HCT116 (cell line): ENCODE measurements around the gene NEU4. TPM values are rescaled to one million over a fixed set of nuclear protein-coding genes. Genes with fewer than 3 reads are reported as not detected.

ENCODE experiments used
- ATAC-seq: fragments of 200-7000 bp; cut with Tn5 transposase; 2 replicates; pipeline ENCODE4 v1.9.1; 2020; ENCODE audit warnings: mild to moderate bottlenecking, moderate library complexity
- BruUV-seq: library from RNA; stranded (reverse); fragments of 400-500 nt; replicated peaks from 2 replicates; lab custom pipeline; 2021; lab: Mats Ljungman, UMichigan
- CTCF ChIA-PET: fragments of 300-600 bp; sonication (Branson Sonifier 250); formaldehyde crosslinking; loops from one replicate; lab custom pipeline; 2021; ENCODE audit warnings: antibody characterized with exemption; lab: Charles Lee
- POLR2A ChIA-PET: fragments of 300-600, 350-600 bp; sonication (Branson Sonifier 250); formaldehyde crosslinking; loops from one replicate; lab custom pipeline; 2021; ENCODE audit warnings: antibody characterized with exemption; lab: Charles Lee
- RAD21 ChIA-PET, 2 experiments: fragments of 300-600 bp; sonication (Branson Sonifier 250); formaldehyde crosslinking; loops; one replicate each; lab custom pipeline; 2023; ENCODE audit warnings: low total read pairs in 2 of 2; ENCODE audit not compliant: uncharacterized antibody in 2 of 2, unreplicated experiment in 2 of 2, low non-redundant PET in 1 of 2; lab: Charles Lee
- DNase-seq: peaks from one replicate; pipeline ENCODE4 v3.0.0-alpha.2; 2010; ENCODE audit warnings: low read depth, low spot score
- H2AFZ ChIP-seq: fragments of 200-600 bp; shearing (Covaris generic), sonication (generic); 2 replicates; pipeline ENCODE4 v1.6.1; 2017; ENCODE audit warnings: low read depth, mixed run types, mixed read lengths, antibody characterized with exemption, low read length; ENCODE audit not compliant: poor library complexity, severe bottlenecking
- H3K27ac ChIP-seq: 2 replicates; pipeline ENCODE4 v1.5.1; 2012; ENCODE audit warnings: low read depth, low read length
- H3K27me3 ChIP-seq: fragments of 200-600 bp; sonication (generic); 2 replicates; pipeline ENCODE4 v1.6.1; 2016; ENCODE audit warnings: mixed run types, low read length, mixed read lengths; ENCODE audit not compliant: insufficient read depth
- H3K36me3 ChIP-seq, 2 experiments: fragments of 200-500 bp in 1 of 2; fragments of 200-600 bp in 1 of 2; sonication (Bioruptor generic) in 1 of 2; sonication (generic) in 1 of 2; 2 replicates each; pipeline versions ENCODE4 v1.5.1 to v1.6.1; 2014 to 2016; ENCODE audit warnings: low read length in 2 of 2, inconsistent platforms in 1 of 2, mixed read lengths in 1 of 2, mixed run types in 1 of 2; ENCODE audit not compliant: insufficient read depth in 2 of 2, control insufficient read depth in 1 of 2
- H3K4me1 ChIP-seq, 2 experiments: fragments of 200-600 bp in 1 of 2; sonication (generic) in 1 of 2; 2 replicates each; pipeline versions ENCODE4 v1.5.1 to v1.6.1; 2012 to 2017; ENCODE audit warnings: low read length in 2 of 2, inconsistent platforms in 1 of 2, mild to moderate bottlenecking in 1 of 2, mixed read lengths in 1 of 2, mixed run types in 1 of 2, moderate library complexity in 1 of 2; ENCODE audit not compliant: insufficient read depth in 2 of 2, control insufficient read depth in 1 of 2
- H3K4me2 ChIP-seq: fragments of 200-600 bp; sonication (generic); 2 replicates; pipeline ENCODE4 v1.6.1; 2017; ENCODE audit warnings: mixed run types, low read length, mixed read lengths
- H3K4me3 ChIP-seq, 2 experiments: fragments of 200-600 bp in 1 of 2; sonication (generic) in 1 of 2; replicated peaks in 1 of 2; 2 replicates each; pipeline ENCODE4 v1.5.1; 2011 to 2016; ENCODE audit warnings: low read length in 2 of 2, control low read depth in 1 of 2, low read depth in 1 of 2, mild to moderate bottlenecking in 1 of 2, mixed read lengths in 1 of 2, mixed run types in 1 of 2
- H3K79me2 ChIP-seq: fragments of 200-600 bp; sonication (generic); 2 replicates; pipeline ENCODE4 v1.6.1; 2017; ENCODE audit warnings: mild to moderate bottlenecking, mixed run types, low read length, moderate library complexity, mixed read lengths; ENCODE audit not compliant: insufficient read depth
- H3K9ac ChIP-seq: fragments of 200-600 bp; sonication (generic); 2 replicates; pipeline ENCODE4 v1.6.1; 2016; ENCODE audit warnings: low read length, mixed read lengths
- H3K9me2 ChIP-seq: fragments of 200-600 bp; sonication (generic), shearing (Covaris generic); 2 replicates; pipeline ENCODE4 v1.6.1; 2017; ENCODE audit warnings: mixed run types, mild to moderate bottlenecking, moderate library complexity; ENCODE audit not compliant: insufficient read depth
- H3K9me3 ChIP-seq, 2 experiments: fragments of 200-500 bp in 1 of 2; fragments of 200-600 bp in 1 of 2; sonication (Bioruptor generic) in 1 of 2; sonication (generic) in 1 of 2; 2 replicates each; pipeline ENCODE4 v1.6.1; 2014 to 2017; ENCODE audit warnings: low read length in 2 of 2, mixed read lengths in 2 of 2, inconsistent platforms in 1 of 2, low read depth in 1 of 2, mild to moderate bottlenecking in 1 of 2, mixed run types in 1 of 2, moderate library complexity in 1 of 2; ENCODE audit not compliant: control insufficient read depth in 1 of 2, insufficient read depth in 1 of 2
- H4K20me1 ChIP-seq: fragments of 200-600 bp; sonication (generic), shearing (Covaris generic); 2 replicates; pipeline ENCODE4 v1.6.1; 2017; ENCODE audit warnings: mixed run types, mild to moderate bottlenecking, moderate library complexity; ENCODE audit not compliant: insufficient read depth
- ATF3 ChIP-seq: IDR thresholded peaks from 2 replicates; pipeline ENCODE4 v1.6.1; 2012
- CEBPB ChIP-seq: IDR thresholded peaks from 2 replicates; pipeline ENCODE4 v1.6.1; 2012; ENCODE audit warnings: low read depth
- ELF1 ChIP-seq: IDR thresholded peaks from 2 replicates; pipeline ENCODE4 v1.6.1; 2012; ENCODE audit warnings: low read depth, borderline replicate concordance
- EZH2phosphoT487 ChIP-seq: fragments of 200-600 bp; IDR thresholded peaks from 2 replicates; pipeline ENCODE4 v1.6.1; 2018; ENCODE audit warnings: antibody characterized with exemption, borderline replicate concordance
- POLR2A ChIP-seq: IDR thresholded peaks from 2 replicates; pipeline ENCODE4 v1.7.0; 2011; ENCODE audit warnings: borderline replicate concordance; ENCODE audit not compliant: insufficient read depth, insufficient read length; ENCODE audit errors: extremely low read depth
- REST ChIP-seq: IDR thresholded peaks from 2 replicates; pipeline ENCODE4 v1.6.1; 2012; ENCODE audit warnings: low read depth
- SIN3A ChIP-seq: IDR thresholded peaks from 2 replicates; pipeline ENCODE4 v1.6.1; 2012; ENCODE audit warnings: low read depth
- SP1 ChIP-seq: IDR thresholded peaks from 2 replicates; pipeline ENCODE4 v1.6.1; 2012; ENCODE audit warnings: low read depth
- SRF ChIP-seq: IDR thresholded peaks from 2 replicates; pipeline ENCODE4 v1.6.1; 2012; ENCODE audit warnings: low read depth
- TCF7L2 ChIP-seq: IDR thresholded peaks from 2 replicates; pipeline ENCODE4 v1.7.0; 2011; ENCODE audit warnings: borderline replicate concordance, inconsistent platforms; ENCODE audit not compliant: insufficient read depth, insufficient read length; ENCODE audit errors: extremely low read depth
- ZFX ChIP-seq: fragments of 450-650 bp; IDR thresholded peaks from 2 replicates; pipeline ENCODE4 v1.6.1; 2017
- ZNF274 ChIP-seq: fragments of 200-500 bp; sonication (Bioruptor generic); IDR thresholded peaks from 2 replicates; pipeline ENCODE4 v1.6.1; 2014; ENCODE audit warnings: mild to moderate bottlenecking, low read depth, low read length, inconsistent platforms
- intact Hi-C: fragments of 100-400 bp; cut with micrococcal nuclease; formaldehyde crosslinking; loops from 2 replicates; pipeline ENCODE4 v1.10.0; 2022
- total RNA-seq: library from RNA; stranded (reverse); gene quantifications from one replicate; pipeline ENCODE4 v1.2.1, GENCODE V29; 2021; ENCODE audit not compliant: unreplicated experiment

Gene NEU4
- total RNA-seq, 1 experiment from 2014 or later = 0.34 TPM

- no peak overlapping the region for H3K4me2 ChIP-seq
- TF ChIP-seq SP1 = no peak
- TF ChIP-seq SIN3A = no peak
- no peak for TF ChIP-seq ATF3
- no peak for TF ChIP-seq CEBPB
- no peak for TF ChIP-seq REST
- no peak for TF ChIP-seq ZNF274
- no peak for TF ChIP-seq ZFX
- no peak for TF ChIP-seq TCF7L2
- no peak for TF ChIP-seq SRF
- TF ChIP-seq EZH2phosphoT487 = no peak
- TF ChIP-seq POLR2A = no peak
- TF ChIP-seq ELF1 = no peak
- no peak for DNase-seq
- no peak overlapping the region for H3K4me3 ChIP-seq
- no peaks in the 10 kb centered on the region for H3K36me3 ChIP-seq
- H2AFZ ChIP-seq = no peak overlapping the region
- no peaks in the 10 kb centered on the region for H3K79me2 ChIP-seq
- RAD21 ChIA-PET = no interaction called here
- no peaks in the 10 kb centered on the region for H3K9me3 ChIP-seq
- H3K4me1 ChIP-seq = peaks cover 5 to 10% of the 10 kb centered on the region in 2 experiments
- H3K27me3 ChIP-seq = no peaks in the 10 kb centered on the region
- CTCF ChIA-PET = no interaction called here
- no peak overlapping the region for H3K9ac ChIP-seq
- no peaks in the 10 kb centered on the region for H4K20me1 ChIP-seq
- H3K27ac ChIP-seq = no peak overlapping the region
- no peaks in the 10 kb centered on the region for H3K9me2 ChIP-seq
- no TSS peak for BruUV-seq
- ATAC-seq = no peak
- intact Hi-C loops = no loop called here
- POLR2A ChIA-PET = no interaction called here
These were observed 39.2 kb upstream of the NEU4 start for GRCh38 chr2:241769819-241770184.
